HG03575 (cell line): ENCODE results near the gene TCN1.
"Not testable (repeated sequence)": the region's sequence is repeated elsewhere in the genome, so short reads cannot be mapped to it uniquely, and the experiment has no call there.

Experiments
- ATAC-seq: cut with Tn5 transposase; IDR thresholded peaks from one replicate; pipeline ENCODE4 v1.9.1; 2021; ENCODE audit not compliant: unreplicated experiment, insufficient number of reproducible peaks, low FRiP score; ENCODE audit errors: extremely low read depth

TCN1 gene

GRCh38 chr11:59862252-59862651 is 4.0 kb downstream of the TCN1 start:
- ATAC-seq = no peak

DNA sequence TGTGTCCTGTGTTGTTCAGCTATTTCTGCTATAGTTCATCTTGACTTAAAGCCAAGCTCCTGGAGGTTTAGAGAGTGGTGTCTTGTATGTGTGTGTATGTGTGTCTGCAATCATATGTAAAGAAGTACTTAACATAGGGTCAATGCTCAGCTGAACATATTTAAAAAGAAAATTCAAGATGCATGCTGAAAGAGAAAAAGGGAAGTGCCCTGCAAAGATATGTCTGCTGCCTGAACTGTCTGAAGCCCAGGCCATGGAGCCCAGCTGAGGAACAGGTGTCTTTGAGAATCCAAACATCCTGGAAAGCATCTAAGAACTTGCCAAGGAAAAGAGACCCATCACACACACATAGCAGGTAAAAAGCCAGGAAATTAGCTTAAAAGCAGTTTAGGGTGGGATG is 6.6 kb downstream of the TCN1 start:
- ATAC-seq = no peak

GRCh38 chr11:59857439-59858434 is 8.6 kb downstream of the TCN1 start:
- no peak for ATAC-seq

DNA sequence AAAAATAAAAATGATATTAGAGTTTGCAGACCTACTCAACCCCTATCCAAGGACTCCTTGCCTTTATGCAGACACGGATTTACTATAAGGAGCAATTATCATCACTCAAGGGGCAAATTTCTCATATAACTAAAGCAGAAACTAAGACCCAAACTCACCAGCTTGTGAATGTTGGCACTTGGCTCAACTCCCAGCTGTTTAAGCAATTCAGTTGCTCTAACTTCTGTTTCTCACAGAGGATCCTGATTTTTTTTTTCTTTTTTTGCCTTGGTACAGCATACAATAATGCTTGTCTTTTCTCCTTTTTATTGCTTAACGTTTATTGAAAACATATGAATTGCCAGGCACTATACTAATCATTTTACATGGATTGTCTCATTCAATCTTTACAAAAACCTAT is 11.4 kb downstream of the TCN1 start:
- ATAC-seq = no peak

DNA sequence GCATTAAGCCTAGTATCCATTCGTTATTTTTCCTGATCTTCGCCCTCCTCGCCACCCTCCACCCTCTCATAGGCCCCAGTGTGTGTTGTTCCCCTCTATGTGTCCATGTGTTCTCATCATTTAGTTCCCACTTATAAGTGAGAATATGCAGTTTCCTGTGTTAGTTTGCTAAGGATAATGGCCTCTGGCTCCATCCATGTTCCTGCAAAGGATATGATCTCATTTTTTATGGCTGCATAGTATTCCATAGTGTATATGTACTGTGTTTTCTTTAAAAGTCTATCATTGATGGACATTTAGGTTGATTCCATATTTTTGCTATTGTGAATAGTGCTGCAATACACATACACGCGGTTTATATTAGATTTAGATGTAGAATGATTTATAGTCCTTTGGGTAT is 14.9 kb downstream of the TCN1 start:
- not testable (repeated sequence) for ATAC-seq

DNA sequence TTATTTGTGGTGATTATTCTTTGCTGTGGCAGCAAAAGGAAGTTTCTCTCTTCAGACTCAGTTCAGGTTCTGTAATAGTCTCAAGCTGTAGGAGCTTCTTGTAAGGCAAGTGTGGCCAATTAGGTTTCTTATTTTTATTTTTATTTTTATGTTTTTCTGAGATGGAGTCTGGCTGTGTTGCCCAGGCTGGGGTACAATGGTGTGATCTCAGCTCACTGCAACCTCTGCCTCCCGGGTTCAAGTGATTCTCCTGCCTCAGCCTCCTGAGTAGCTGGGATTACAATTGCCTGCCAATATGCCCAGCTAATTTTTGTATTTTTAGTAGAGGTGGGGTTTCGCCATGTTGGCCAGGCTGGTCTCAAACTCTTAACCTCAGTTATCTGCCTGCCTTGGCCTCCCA is 16.7 kb downstream of the TCN1 start:
- not testable (repeated sequence) for ATAC-seq

DNA sequence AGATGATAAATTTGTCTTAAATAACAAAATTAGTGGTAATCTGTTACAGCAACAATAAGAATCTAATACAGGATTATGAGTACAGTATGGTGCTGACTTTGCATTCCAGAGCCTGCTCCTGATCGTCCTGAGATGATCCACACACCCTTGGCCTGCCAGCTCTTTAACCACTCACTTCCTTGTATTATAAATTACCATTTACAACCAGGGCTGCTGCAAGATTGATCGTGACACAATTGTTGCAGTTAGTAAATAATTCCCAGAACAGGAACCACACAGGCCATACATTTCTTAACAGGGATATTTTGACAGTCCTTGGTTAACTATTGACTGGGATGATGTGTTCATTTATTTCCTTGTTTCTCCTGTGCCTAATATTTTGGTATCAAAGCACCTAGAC is 17.2 kb downstream of the TCN1 start:
- ATAC-seq = no peak

- ATAC-seq = not testable (repeated sequence)
These were observed 17.8 kb downstream of the TCN1 start for GRCh38 chr11:59848439-59848838.

GRCh38 chr11:59847626-59848025 is 18.7 kb downstream of the TCN1 start:
- no peak for ATAC-seq

DNA sequence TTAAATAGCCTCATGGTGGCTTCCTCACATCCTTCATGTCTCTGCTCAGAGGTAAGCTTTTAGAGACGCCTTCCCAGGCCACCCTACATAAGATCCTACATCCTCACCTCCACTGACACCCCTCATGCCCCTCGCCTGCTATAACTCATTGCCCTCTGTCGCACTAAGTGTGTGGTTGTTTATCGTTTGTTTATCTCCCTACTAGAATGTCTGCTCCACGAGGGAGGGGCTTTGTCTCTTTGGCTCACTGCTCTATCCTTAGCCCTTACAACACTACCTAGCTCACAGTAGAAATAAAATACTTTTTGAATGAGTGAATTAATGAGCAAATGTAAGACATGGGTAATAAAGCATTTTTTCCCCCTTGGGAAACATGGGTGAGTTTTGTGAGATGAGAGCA is 19.7 kb downstream of the TCN1 start:
- ATAC-seq = no peak

DNA sequence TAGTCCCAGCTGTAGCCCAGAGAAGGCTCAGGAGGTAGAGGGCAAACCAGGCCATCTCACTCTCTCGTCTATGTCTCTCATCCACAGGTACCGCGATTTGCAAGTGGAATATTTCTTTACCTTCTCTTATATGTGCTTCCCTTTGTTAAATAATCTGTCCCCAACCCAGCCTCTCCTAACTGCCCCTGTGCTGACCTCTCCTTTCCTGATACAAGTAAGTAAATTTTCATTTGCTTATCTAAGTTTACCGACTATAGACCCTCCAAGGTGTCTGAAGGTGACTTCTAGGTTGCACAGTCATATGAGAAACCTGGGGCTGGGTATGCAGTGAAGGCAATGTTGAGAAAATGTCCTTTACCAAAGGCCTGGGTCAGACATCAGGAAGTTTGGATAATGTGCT is 20.9 kb downstream of the TCN1 start, which contains the start of gene CBLIF:
TSS of gene CBLIF (minus strand) at position 101 of the 400 bp plus-strand sequence. CDS start at position 55, 46 bp downstream.
- ATAC-seq = no peak

- ATAC-seq = no peak
These were observed 24.0 kb downstream of the TCN1 start for GRCh38 chr11:59842316-59842715.

DNA sequence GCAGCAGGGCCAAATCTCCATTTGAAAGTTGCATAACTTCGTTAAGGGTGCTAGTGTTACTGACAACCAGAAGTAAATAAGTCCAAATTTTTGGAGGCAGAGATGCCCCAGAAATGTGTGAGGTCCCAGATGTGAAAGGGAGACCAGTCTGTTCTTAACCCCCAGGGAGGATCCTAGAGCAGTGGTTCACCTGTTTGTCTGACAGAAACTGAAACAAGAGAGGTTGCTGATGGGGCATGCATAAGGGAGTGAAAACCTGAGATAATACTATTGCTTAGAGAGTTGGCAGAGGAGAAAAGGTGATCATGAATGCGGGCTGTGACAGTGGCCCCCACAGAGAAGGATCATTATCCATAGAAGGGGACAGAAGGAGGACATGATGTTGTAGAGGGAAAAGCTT is 24.8 kb downstream of the TCN1 start:
- no peak for ATAC-seq

DNA sequence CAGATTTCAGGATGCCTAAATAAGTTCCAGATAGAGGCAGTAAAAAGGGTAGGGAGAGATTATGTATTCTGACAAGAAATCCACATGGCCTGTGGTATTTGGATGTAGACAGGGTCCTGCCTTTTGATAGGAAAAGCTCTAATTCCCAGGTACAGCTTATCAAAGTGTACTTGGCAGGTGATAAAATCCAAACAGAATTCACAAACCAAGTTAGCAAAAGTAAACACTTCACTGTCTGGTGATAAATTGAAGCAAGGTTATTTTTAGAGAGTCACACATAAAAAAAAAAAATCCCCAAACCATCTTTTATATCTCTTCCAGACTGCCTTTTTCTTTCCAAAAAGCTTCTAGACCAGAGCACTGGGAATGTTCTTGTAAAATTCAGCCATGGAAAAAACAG is 26.7 kb downstream of the TCN1 start:
- ATAC-seq = no peak

DNA sequence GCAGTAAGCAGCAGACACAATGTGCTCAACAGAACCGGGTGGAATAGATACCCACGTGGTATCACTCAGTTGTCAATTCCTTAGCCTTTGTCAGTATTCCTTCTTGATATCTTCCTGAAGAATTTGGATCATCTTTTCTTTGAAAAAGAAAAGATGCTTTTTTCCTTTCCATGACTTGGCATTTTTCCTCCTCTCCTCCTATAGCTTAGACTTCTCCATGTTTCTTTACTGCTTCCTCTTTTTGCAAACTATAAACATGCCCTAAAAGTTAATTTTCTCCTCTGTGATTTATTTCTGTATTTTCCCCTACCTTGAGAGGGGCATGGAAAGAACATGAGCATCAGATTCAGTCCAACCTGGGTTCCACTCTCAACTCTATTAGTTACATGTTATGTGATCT is 32.7 kb downstream of the TCN1 start:
- no peak for ATAC-seq

- no peak for ATAC-seq
These were observed 36.9 kb downstream of the TCN1 start for GRCh38 chr11:59829358-59829757.

GRCh38 chr11:59822989-59823566 is 43.2 kb downstream of the TCN1 start:
- peak; percentile 69 for ATAC-seq

DNA sequence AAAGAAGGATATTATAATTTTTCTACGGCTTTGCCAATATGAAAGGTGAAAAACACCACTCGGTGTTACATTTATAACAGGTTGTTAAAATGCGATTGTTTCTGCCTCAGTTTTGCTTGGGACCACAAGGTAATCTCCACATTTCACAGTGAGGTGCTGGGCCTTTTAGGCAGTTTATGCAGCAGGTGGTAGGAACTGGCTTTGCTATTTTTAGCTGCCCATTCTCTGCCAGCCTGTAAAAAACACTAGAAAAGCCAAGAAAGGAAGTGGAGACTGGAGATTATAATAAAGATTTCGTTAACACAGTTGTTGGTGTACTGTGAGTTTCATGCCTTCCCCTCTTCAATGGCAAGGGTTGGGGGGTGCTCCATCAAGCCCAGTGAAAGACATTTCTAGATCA is 47.7 kb downstream of the TCN1 start:
- no peak for ATAC-seq

GRCh38 chr11:59816434-59816833 is 49.9 kb downstream of the TCN1 start:
- not testable (repeated sequence) for ATAC-seq

GRCh38 chr11:59815754-59816153 is 50.5 kb downstream of the TCN1 start:
- no peak for ATAC-seq
